GM21381 (cell line): Measurements from ENCODE around the gene IFIT3.
"Not testable (repeated sequence)": the region's sequence is repeated elsewhere in the genome, so short reads cannot be mapped to it uniquely, and the experiment has no call there.

Source experiments
- ATAC-seq: cut with Tn5 transposase; IDR thresholded peaks from one replicate; pipeline ENCODE4 v1.9.1; 2021; ENCODE audit warnings: mild to moderate bottlenecking, moderate library complexity; ENCODE audit not compliant: unreplicated experiment

IFIT3 gene, protein sequence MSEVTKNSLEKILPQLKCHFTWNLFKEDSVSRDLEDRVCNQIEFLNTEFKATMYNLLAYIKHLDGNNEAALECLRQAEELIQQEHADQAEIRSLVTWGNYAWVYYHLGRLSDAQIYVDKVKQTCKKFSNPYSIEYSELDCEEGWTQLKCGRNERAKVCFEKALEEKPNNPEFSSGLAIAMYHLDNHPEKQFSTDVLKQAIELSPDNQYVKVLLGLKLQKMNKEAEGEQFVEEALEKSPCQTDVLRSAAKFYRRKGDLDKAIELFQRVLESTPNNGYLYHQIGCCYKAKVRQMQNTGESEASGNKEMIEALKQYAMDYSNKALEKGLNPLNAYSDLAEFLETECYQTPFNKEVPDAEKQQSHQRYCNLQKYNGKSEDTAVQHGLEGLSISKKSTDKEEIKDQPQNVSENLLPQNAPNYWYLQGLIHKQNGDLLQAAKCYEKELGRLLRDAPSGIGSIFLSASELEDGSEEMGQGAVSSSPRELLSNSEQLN

DNA sequence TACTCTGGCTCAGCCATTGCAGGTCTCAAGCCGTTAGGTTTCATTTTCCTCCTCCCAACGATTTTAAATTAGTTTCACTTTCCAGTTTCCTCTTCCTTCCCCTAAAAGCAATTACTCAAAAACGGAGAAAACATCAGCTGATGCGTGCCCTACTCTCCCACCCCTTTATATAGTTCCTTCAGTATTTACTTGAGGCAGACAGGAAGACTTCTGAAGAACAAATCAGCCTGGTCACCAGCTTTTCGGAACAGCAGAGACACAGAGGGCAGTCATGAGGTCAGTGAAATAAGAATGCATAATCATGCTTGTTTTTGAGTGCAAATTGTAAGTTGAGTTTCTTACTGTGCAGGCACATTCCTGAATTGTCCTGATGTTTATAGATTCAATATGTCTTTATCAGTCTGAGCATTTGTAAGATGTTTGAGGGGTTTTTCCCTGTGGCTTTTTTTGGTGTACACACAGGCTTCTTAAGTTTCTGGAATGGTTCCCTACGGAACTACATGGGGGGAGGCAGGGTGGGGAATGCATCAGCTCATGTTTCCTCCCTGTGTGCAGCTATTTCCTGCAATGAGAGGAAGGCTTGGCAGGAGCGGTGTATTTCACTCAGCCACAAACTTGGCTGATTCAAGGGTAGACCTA is at the start of gene IFIT3:
TSS of gene IFIT3 (plus strand) at position 195 of the 639 bp plus-strand sequence. CDS start at position 272, 77 bp downstream.
- peak; percentile 36 for ATAC-seq

DNA sequence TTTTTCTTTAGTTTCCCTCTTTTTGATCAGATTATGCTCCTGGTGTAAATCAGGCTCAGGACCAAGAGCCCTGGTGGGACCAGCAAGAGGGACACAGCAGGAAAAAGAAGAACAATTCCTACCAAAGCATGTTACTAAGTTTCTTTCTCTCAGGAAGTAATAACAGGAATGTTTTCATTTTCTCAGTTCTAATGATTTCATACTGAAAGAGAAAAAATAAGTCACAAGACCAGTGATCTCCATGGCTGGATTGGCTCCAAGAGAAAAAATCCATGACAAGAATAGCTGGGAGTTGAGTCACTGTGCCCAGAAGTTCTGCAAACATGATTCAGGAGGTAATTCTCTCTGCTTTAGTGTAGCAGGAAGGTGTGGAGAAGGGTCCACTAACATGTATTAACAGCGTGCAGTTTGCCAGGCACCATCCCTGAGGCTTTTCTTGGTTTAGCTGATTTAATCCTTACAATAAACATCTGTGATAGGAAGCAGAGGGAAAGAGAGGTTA is 49.7 kb upstream of the IFIT3 start:
- ATAC-seq: no peak

DNA sequence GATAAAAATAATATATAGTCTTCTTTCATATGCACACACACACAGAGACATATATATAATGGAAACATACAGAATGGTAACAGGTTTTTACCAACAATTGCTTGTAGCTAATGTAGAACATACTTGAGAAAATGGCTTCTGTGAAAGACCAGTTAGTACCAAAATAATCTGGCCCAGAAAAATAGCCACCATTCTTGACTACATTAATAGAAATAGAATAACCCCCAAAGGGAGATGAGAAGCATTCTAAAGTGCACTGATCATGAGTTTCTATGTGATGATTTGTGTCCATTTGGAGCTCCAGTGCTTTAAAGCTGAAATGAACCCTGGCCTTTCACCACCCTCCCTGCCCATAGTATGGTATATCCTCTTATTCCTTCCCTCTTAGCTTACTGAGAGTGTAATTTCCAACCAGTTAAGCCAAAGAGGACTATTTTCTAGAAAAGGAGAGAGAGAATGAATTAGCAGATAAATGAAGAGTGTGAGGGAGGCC is 48.9 kb upstream of the IFIT3 start:
- ATAC-seq: no peak

DNA sequence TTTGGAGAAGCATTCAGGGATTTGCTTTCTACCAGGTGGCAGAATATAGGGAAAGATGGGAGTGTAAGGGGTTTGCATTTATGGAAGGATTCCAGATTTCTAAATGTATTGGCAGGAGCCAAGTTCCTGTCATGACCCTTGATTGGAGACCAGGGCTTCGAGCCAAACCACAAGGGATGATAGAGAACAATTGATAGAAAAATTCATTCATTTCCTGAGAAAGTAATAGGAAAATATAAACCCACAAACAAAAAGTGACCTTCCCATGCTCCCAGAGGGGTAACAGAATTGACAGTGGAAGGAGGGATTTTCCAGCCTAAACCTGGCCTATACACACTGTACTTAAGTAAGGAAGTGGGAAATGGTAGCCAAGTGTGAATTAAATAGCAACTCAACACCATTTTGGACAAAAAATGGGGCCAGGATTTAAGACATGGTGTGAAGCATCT is 48.4 kb upstream of the IFIT3 start:
- ATAC-seq: no peak

DNA sequence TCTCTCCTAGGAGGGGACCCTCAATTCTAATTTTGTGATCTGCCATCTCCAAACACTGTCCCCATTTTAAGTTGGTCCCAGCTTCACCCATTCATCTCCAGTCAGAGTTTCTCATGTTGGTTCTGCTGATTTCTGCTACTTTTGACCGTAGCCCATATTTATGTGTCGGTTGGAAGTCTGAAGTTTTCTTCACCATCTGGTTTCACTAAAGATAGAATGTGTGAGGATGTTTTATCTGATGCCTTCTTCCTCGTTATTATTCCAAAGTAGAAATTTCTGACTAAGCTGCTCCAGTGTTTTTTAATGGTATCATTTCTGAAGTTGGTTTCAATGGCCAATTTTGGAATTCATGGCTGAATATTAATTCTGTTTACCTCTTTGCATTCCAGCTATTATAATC is 47.3 kb upstream of the IFIT3 start:
- no peak for ATAC-seq

DNA sequence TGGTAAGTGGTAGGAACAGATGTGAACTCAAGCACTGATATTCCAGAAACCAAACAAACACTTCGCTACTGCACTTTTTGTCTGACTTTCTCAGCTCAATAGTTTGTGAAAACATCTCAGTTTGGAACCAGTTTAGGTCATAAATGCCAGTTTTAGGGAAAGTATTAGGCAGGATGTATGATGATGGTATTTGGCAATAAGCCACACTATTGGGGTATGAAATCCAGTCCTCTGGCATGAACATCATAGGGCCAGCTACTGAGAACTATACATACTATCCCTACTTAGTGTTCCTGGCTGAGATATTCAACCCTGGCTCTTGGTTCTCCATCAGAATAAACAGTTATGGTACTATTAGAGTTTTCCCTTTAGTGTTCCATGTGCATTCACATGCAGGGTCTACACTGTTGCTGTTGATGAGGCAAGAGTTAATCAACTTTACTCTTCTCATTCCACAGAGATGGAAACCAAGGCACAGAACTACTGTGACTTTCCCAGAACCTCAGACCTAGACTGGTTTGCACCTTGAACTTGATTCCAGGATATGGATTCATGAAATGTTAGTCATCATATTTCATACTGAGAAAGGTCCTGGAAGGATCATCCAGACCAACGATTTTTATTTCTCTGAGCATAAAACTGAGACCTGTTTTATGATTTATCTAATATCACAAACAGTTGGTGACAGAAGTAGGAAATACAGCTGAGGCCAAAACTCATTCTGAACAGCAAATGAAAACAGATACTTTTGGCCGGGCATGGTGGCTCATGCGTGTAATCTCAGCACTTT is 46.0 kb upstream of the IFIT3 start:
- ATAC-seq: no peak

DNA sequence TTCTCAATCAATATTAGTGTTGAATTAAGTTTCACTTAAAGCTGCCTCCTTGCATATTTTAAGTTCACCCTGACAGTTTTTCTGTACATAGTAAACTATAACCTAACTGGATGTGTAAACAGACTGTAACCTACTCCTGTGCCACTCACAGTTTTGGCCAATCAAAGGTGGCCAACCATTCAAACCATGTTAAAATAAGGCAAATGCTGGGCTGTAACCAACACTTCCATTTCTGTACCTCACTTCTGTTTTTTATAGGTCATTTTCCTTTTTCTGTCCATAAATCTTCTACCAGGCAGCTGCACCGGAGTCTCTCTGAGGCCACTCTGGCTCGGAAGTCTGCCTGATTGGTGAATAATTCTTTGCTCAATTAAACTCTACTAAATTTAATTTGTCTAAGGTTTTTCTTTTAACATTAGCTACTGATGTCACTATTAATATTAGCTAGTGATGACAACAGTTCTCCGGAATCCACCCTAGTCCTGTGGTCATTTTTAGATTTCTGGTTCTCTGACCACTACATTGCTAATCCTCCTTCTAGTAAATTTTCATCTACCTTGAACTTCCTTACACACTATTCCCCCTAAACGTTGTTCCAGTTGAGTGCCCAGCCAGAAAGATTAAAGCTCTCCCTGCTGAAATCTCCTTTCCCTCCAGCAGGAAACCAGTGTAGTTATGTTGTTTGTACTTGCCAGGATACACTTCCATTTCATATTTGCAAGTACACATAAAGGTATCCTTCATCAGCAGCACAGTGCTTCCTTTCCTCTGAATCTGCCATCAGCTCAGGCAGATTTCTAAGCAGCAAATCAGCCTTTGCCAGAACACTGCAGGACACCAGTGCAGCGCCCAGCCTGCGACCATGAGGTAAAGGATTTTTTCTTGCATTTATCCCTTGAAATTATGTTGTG is 44.5 kb upstream of the IFIT3 start:
- no peak for ATAC-seq

DNA sequence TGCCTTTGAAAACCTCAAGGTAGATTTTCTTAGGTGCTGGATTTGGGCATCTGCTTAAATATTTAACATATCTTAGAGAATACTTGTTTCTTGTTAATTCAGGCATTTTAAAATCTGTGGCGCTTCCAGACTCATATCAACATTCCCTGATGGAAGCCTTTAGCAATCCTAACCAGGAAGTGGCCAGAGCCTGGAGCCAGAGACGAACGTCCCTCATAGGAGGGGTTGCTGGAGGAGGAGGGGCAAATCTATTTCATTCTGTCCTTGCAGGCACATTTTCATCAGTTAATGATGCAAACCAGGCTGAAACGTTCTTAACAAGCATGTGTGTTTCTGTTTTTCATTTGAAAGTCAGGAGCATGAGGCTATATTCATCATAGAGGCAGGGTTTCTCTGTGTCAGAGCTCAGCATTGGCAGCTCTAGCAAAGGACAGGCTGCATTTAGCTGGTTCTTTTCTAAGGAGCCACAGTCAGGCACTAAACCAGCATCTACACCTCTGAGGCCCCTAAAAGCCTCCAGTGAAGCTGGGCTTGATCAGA is 43.8 kb upstream of the IFIT3 start:
- no peak for ATAC-seq

DNA sequence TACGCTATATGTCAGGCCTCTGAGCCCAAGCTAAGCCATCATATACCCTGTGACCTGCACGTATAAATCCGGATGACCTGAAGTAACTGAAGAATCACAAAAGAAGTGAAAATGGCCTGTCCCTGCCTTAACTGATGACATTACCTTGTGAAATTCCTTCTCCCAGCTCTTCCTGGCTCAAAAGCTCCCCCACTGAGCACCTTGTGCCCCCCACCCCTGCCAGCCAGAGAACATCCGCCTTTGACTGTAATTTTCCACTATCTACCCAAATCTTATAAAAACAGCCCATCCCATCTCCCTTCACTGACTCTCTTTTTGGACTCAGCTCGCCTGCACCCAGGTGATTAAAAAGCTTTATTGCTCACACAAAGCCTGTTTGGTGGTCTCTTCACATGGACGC is 43.1 kb upstream of the IFIT3 start:
- not testable (repeated sequence) for ATAC-seq

DNA sequence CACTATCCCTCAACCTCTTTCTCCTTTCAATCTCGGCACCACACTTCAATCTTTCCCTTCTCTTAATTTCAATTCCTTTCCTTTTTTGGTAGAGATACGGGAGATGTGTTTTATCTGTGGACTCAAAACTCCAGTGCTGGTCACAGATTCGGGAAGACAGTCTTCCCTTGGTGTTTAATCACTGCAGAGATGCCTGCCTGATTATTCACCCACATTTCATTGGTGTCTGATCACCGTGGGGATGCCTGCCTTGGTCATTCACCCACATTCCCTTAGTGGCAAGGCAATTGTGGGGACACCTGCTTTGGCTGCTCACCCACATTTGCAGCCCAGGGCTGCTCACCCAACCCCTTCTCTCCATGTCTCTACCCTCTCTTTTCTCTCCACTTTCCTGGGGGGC is 42.5 kb upstream of the IFIT3 start:
- ATAC-seq: not testable (repeated sequence)

DNA sequence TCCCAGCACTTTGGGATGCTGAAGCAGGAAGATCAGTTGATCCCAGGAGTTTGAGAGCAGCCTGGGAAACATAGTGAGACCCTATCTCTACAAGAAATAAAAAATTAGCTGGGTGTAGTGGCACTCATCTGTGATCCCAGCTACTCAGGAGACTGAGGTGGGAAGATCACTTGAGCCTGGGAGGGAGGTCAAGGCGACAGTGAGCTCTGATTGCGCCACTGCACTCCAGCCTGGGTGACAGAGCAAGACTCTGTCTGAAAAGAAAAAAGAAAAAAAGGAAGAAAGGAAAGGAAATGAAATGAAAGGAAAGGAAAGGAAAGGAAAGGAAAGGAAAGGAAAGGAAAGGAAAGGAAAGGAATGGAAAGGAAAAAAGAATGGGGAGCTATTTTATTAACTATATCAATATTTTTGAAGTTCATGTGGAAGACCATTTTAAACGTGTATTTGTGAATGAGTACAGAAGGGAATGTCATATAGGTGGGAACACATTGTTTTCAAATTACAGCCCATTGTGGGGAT is 33.0 kb upstream of the IFIT3 start:
- no peak for ATAC-seq

DNA sequence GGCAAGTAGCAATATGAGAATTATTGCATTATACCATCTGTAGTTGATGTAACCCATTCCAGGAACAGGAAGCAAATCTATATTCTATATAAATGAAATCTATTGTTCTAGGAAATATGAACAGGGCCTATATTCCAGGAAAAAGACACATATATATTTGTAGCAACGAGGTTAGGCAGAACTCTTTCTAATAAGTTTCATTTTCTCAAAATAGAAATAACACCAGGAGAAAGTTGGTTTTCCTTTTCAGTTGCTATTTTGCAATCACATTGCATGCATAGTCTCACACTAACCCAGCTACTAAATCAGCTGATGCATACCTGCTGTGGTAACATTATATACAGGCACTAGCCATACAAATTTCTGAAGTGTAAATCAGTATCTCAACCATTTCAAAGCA is 32.2 kb upstream of the IFIT3 start:
- ATAC-seq: peak; percentile 55

DNA sequence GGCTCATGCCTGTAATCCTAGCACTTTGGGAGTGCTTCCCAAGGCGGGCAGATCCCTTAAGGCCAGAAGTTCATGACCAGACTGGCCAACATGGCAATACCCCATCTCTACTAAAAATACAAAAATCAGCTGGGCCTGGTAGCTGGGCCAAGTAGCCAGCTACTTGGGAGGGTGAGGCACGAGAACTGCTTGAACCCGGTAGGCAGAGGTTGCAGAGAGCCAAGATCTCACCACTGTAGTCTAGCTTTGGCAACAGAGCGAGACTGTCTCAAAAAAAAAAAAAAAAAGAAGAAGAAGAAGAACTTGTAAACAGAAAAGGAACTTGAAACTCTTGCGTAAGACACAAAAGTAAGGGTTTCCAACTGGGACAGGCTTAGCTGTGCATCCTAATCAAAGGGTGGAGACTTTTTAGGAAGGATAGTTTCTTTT is 31.6 kb upstream of the IFIT3 start:
- ATAC-seq: no peak

DNA sequence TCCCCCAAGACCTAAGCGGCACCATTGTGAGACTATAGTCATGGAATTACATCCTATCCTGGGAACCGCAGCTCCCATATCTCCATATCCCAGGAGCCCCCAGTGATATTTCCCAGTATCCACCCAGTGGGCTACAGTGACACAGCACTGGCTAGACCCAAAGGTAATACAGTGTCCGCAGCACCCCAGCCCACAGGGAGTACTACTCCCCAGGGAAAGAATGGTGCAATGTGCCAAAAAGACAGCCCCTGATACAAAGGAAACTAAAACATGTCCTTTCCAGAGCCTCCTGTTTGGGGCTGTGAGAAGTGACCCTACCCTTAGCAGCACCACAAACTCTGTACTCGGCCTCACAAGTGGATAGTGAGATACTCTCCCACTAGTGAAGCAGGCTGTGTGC is 30.4 kb upstream of the IFIT3 start:
- no peak for ATAC-seq

DNA sequence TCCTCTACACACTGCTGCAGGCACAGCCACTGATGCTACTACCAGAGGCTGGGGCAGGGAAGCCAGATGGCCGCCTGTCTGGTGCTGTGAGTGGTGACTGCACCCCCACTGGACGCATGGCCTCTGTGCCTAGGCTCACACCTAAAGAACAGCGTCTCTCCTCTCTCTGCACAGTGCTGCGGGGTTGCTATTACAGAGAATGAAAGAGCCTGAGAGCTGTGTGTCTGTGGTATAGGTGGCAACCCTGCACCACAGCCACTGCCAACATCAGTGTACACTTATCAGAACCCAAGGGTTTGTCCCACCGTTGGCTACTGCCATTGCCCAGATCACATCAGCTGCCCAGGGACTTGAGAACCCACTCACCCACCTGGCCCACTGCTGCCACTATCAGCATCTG is 30.0 kb upstream of the IFIT3 start:
- ATAC-seq: no peak

DNA sequence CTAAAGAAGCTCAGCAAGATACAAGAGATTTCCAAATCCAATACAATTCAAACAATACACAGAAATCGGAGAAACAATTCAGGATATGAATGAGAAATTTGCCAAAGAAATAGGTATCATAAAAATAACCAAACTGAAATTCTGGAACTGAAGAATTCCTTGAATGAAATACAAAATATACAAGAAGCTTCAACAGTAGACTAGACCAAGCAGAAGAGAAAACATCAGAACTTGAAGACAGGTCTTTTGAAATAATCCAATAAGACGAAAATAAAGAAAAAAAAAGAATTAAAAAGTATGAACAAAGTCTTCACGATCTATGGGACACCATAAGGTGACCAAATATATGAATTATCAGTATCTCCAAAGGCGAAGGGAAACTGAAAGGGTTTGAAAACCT is 28.8 kb upstream of the IFIT3 start:
- ATAC-seq: no peak

DNA sequence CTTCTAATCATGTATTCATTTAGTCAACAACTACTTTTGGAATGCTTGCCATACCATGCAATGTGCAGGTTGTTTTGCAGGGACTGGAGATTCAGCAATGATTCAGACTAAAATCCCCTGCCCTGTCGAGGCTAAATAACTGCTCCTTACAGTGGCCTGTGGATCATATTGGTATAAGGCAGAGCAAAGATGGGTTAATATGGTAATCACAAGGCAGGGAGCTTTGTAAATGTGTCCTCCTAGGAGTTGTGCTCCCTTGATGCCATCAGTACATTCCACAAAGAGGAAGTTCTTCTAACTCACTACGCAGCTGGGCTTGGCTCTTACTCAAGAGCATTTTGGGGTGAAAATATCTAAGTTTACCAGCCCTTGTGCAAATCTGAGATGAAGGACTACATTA is 26.6 kb upstream of the IFIT3 start:
- ATAC-seq: peak; percentile 30

DNA sequence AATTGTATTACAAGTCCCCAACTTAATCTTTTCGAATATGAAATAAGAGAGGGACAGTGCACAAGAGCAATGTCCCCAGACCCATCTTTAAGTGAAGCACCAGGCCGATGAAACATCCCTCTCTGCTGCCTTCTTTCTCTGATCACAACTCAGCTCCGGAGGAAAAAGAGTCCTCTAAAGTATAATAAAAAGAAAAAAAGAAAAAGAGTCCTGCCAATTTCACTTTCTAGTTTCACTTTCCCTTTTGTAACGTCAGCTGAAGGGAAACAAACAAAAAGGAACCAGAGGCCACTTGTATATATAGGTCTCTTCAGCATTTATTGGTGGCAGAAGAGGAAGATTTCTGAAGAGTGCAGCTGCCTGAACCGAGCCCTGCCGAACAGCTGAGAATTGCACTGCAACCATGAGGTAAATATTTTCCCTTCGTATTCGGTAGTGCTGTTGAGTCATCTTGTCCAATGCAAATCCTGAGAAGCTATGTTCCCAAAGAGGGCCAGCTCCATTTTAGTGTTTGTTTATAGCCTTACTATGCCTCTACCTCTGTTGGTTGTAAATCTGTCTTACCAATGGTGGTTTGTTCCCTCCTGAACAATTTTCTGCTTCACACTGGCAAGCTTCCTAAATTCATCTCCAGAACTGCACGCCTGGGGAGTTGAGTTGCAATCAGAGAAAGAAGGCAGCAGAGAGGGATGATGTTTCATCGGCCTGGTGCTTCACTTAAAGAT is 25.9 kb upstream of the IFIT3 start, which contains the start of gene IFIT2:
TSS of gene IFIT2 (plus strand) at position 326 of the 725 bp plus-strand sequence. CDS start at position 404, 78 bp downstream.
- peak; percentile 81 for ATAC-seq

DNA sequence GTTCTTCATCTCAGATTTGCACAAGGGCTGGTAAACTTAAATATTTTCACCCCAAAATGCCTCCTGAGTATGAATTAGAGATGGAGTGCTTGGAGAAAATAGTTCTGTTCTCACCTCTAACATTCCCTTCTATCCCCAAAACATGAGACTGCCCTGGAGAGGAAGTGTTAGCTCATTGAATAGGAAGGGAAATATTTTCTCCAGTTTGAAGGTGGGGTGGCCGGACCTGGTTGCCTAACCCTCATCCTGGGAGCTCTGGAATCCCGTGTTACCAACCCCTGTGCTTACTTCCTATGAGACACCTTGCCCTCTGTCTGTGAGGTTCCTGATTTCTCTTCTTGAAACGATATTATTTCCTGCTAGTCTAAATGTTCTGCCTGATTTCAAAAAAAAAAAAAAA is 25.2 kb upstream of the IFIT3 start:
- no peak for ATAC-seq
